ENCODE results near the gene EFS. TPM values are rescaled to one million over a fixed set of nuclear protein-coding genes. Genes with fewer than 3 reads are reported as not detected.

The EFS gene
- total and polyA plus RNA-seq, 2 experiments from 2014 or later, result 9.7 to 21.9 TPM

DNA sequence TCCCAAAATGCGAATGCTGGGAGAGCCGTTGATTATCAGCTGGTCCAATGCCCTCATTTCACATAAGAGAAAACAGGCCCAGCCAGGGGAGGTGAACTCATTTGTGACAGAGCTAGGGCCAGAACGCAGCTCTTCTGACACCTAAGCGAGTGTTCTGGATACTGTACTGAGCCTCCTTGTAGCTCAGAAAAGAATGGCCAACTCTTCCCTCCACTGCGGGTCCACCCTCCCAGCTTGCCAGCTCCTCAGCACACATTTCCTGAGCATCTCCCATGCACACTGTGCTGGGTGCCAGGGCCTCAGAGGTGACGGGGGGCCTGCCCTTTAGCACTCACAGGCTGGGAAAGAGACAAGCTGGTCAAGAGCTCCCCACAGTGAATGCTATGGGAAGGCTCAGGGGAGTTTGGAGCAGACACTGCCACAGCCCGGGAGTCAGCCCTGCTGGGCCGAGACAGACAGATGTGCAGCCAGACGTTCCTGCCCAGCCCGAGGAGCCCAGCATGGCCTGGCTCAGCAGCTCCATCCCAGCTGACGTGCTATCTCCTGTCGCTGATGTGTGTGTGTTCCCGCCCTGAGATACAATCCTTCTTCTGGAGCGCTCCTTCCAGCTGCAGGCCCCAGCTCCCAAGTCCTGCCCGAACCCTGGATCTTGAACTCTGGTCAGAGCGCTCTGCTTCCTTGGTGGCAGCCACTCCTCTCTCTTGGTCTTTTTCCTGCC lies 15.4 kb upstream of the EFS start:
- no peak for DNase-seq (ENCODE audit: low spot score)
- H3K79me2 ChIP-seq, result no peaks in the 10 kb centered on the region
- no peak overlapping the region for H2AFZ ChIP-seq
- H3K27me3 ChIP-seq, result no peaks in the 10 kb centered on the region
- H3K27ac ChIP-seq, result no peak overlapping the region
- H3K4me3 ChIP-seq, result no peak overlapping the region
- no peaks in the 10 kb centered on the region for H4K20me1 ChIP-seq (ENCODE audit: insufficient read depth, poor library complexity, severe bottlenecking)
- no peaks in the 10 kb centered on the region for H3K36me3 ChIP-seq (replicated peaks; ENCODE audit: insufficient read depth, low read depth)
- no peaks in the 10 kb centered on the region for H3K9me2 ChIP-seq (replicated peaks; ENCODE audit: insufficient read depth)
- TF ChIP-seq EZH2 (IDR thresholded peaks at IDR 0.05; ENCODE audit: borderline replicate concordance), result no peak
- TF ChIP-seq EZH2phosphoT487 (IDR thresholded peaks at IDR 0.05; ENCODE audit: low read depth, severe bottlenecking, unreplicated experiment), result no peak
- no peak for TF ChIP-seq CTCF (IDR thresholded peaks at IDR 0.05; ENCODE audit: poor library complexity)
- no peaks in the 10 kb centered on the region for H3K4me1 ChIP-seq (ENCODE audit: insufficient read depth)
- H3K4me2 ChIP-seq, result no peak overlapping the region
- no peaks in the 10 kb centered on the region for H3K9me3 ChIP-seq (ENCODE audit: low read depth)
- 72% methylated on average over 16 of the region's 16 CpGs for WGBS (ENCODE audit: low lambda C conversion rate, missing lambda C conversion rate)

DNA sequence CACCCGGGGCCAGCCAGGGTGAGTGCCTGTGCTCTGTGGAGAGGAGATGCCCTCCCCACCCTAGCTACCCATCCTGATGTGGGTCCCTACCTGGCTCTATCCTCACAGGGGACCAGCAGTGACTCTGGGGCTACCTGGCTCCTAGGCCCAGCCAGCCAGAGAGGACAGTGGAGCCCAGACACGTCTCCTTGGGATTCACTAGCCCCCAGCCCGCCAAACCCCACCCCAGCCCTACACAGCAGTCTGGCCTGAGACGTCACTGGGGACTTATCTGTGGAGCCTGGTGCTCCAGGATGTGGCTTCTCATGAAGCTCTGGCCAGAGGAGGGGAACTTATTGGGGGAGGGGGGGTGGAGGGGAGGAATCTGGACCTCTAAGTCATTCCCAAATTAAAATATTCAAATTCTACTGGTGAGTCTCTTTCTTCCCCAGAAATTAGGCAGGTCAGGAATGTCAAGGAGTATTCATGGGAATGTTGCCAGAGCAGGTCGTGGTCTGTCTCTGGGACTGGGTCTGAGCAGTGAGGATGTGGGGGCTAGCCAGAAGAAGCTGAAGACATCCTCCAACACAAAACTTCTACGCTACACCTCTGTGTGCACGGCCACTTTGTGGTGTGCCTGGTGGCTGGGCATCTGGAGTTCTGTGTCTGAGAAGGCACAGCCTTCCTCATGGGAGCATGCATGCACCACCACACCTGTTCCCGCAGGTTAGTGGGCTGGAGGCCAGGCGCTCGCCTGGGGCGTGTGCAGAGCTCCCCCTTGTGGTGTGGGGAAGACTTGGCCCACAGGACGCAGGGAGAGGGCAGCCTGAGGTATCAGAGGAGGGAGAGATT lies 14.6 kb upstream of the EFS start:
- Histone ChIP-seq H3K79me2 (no peaks in the 10 kb centered on the region), H3K36me3 (replicated peaks; ENCODE audit: insufficient read depth, low read depth) (no peaks in the 10 kb centered on the region), H3K9me3 (ENCODE audit: low read depth) (no peaks in the 10 kb centered on the region), H3K4me1 (ENCODE audit: insufficient read depth) (no peaks in the 10 kb centered on the region), H3K4me2 (no peak overlapping the region), H3K4me3 (no peak overlapping the region), H3K27ac (no peak overlapping the region), H3K9me2 (replicated peaks; ENCODE audit: insufficient read depth) (no peaks in the 10 kb centered on the region), H2AFZ (no peak overlapping the region), H3K27me3 (no peaks in the 10 kb centered on the region), H4K20me1 (ENCODE audit: insufficient read depth, poor library complexity, severe bottlenecking) (no peaks in the 10 kb centered on the region)
- WGBS (ENCODE audit: low lambda C conversion rate, missing lambda C conversion rate), result 49% methylated on average over 12 of the region's 12 CpGs
- DNase-seq (ENCODE audit: low spot score), result peak; percentile 79
- TF ChIP-seq EZH2phosphoT487 (IDR thresholded peaks at IDR 0.05; ENCODE audit: low read depth, severe bottlenecking, unreplicated experiment), result no peak
- peak; percentile 85 for TF ChIP-seq CTCF (IDR thresholded peaks at IDR 0.05; ENCODE audit: poor library complexity)

DNA sequence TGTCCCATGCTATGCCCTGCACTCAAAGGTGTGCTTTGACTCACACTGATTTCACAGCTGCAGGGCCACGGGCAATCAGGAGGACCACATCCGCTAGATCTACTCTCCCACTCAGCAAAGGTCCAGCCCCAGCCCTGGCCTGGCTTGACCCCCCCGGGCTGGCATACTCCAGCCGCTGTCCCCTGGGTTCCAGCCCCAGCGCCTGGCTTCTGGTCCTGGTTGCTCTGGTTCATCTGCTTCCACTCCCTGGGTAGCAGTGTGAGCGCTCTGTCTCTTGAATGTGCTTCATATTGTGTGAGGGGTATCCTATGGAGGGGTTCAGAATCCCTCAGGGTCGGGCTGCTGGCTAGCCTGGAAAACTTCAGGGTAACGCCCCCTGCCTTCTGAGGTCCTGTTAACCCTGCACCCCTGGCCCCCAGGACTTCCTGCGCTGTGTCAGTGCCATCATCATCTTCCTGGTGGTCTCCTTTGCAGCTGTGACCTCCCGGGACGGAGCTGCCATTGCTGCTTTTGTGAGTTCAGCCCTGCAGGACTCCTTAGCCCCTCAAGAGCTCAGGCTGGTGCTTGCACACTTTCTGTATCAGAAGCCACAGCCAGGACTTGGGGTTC lies 13.7 kb upstream of the EFS start:
- no peaks in the 10 kb centered on the region for H3K27me3 ChIP-seq
- H4K20me1 ChIP-seq (ENCODE audit: insufficient read depth, poor library complexity, severe bottlenecking), result no peaks in the 10 kb centered on the region
- H3K36me3 ChIP-seq (replicated peaks; ENCODE audit: insufficient read depth, low read depth), result no peaks in the 10 kb centered on the region
- TF ChIP-seq CTCF (IDR thresholded peaks at IDR 0.05; ENCODE audit: poor library complexity), result no peak
- TF ChIP-seq EZH2phosphoT487 (IDR thresholded peaks at IDR 0.05; ENCODE audit: low read depth, severe bottlenecking, unreplicated experiment), result no peak
- no peak for TF ChIP-seq EZH2 (IDR thresholded peaks at IDR 0.05; ENCODE audit: borderline replicate concordance)
- no peak overlapping the region for H3K4me3 ChIP-seq
- H2AFZ ChIP-seq, result no peak overlapping the region
- H3K9me2 ChIP-seq (replicated peaks; ENCODE audit: insufficient read depth), result no peaks in the 10 kb centered on the region
- no peaks in the 10 kb centered on the region for H3K4me1 ChIP-seq (ENCODE audit: insufficient read depth)
- no peak overlapping the region for H3K4me2 ChIP-seq
- H3K9me3 ChIP-seq (ENCODE audit: low read depth), result no peaks in the 10 kb centered on the region
- no peak for DNase-seq (ENCODE audit: low spot score)
- H3K27ac ChIP-seq, result no peak overlapping the region
- 86% methylated on average over 11 of the region's 11 CpGs for WGBS (ENCODE audit: low lambda C conversion rate, missing lambda C conversion rate)
- H3K79me2 ChIP-seq, result no peaks in the 10 kb centered on the region
